GM12878 (cell line): ENCODE results near the gene ST7. TPM values are rescaled to one million over a fixed set of nuclear protein-coding genes. Genes with fewer than 3 reads are reported as not detected.

Experiments
- ATAC-seq: fragments of 200-7000 bp; cut with Tn5 transposase; 3 replicates; pipeline ENCODE4 v1.9.1; 2020; ENCODE audit warnings: mild to moderate bottlenecking, moderate library complexity
- BruUV-seq: library from RNA; stranded (reverse); fragments of 400-500 nt; replicated peaks from 2 replicates; lab custom pipeline; 2021; lab: Mats Ljungman, UMichigan
- CTCF ChIA-PET: fragments of 300-600 bp; sonication (Branson Sonifier 250); formaldehyde crosslinking; extraction: SDS; loops from one replicate; lab custom pipeline; 2021; ENCODE audit warnings: inconsistent platforms; lab: Yijun Ruan, JAX
- POLR2A ChIA-PET: fragments of 350-600 bp; formaldehyde crosslinking; extraction: SDS; loops from one replicate; lab custom pipeline; 2021; ENCODE audit warnings: inconsistent platforms; lab: Charles Lee
- RAD21 ChIA-PET: fragments of 300-600 bp; sonication (Branson Sonifier 250); formaldehyde crosslinking; loops from one replicate; lab custom pipeline; 2023; ENCODE audit warnings: antibody characterized with exemption; ENCODE audit not compliant: unreplicated experiment; lab: Charles Lee
- SMC1A ChIA-PET: fragments of 300-600 bp; sonication (Branson Sonifier 250); formaldehyde crosslinking; loops from one replicate; lab custom pipeline; 2023; ENCODE audit not compliant: unreplicated experiment, uncharacterized antibody; lab: Charles Lee
- DNase-seq: peaks from one replicate; pipeline ENCODE4 v3.0.0-alpha.2; 2011; ENCODE audit warnings: low read depth, low spot score
- FAIRE-seq: peaks from 3 replicates; lab custom pipeline; 2011; peaks lifted over from hg19 to GRCh38; lab: Jason Lieb, UNC
- H2AFZ ChIP-seq: 2 replicates; pipeline ENCODE4 v1.6.0; 2011; ENCODE audit warnings: low read depth, low read length, control low read depth; ENCODE audit not compliant: control insufficient read depth
- H3K27ac ChIP-seq: 2 replicates; pipeline ENCODE4 v1.5.1; 2011; ENCODE audit warnings: control low read depth; ENCODE audit not compliant: control insufficient read depth, insufficient read depth
- H3K27me3 ChIP-seq, 2 experiments: replicated peaks in 1 of 2; 2 replicates each; pipeline versions ENCODE4 v1.6.0 to v1.6.1; 2011; ENCODE audit warnings: low read length in 1 of 2; ENCODE audit not compliant: control insufficient read depth in 2 of 2, insufficient read depth in 2 of 2
- H3K36me3 ChIP-seq, 2 experiments: 2 replicates each; pipeline ENCODE4 v1.5.1; 2011; ENCODE audit warnings: low read length in 1 of 2; ENCODE audit not compliant: control insufficient read depth in 2 of 2, insufficient read depth in 2 of 2
- H3K4me1 ChIP-seq: 2 replicates; pipeline ENCODE4 v1.6.1; 2011; ENCODE audit warnings: mild to moderate bottlenecking, low read length, moderate library complexity, mixed read lengths; ENCODE audit not compliant: control insufficient read depth, insufficient read depth
- H3K4me2 ChIP-seq: 2 replicates; pipeline ENCODE4 v1.6.0; 2011; ENCODE audit warnings: control low read depth; ENCODE audit not compliant: control insufficient read depth, insufficient read depth
- H3K4me3 ChIP-seq: fragments of 200-600 bp; sonication (generic); 2 replicates; pipeline ENCODE4 v1.5.1; 2016
- H3K79me2 ChIP-seq: 2 replicates; pipeline ENCODE4 v1.6.0; 2011; ENCODE audit warnings: low read length; ENCODE audit not compliant: control insufficient read depth, insufficient read depth
- H3K9ac ChIP-seq: 2 replicates; pipeline ENCODE4 v1.8.0; 2011; ENCODE audit warnings: low read length, control low read depth, mixed read lengths; ENCODE audit not compliant: control insufficient read depth, insufficient read depth
- H3K9me3 ChIP-seq: replicated peaks from 3 replicates; pipeline ENCODE4 v1.5.1; 2011; ENCODE audit warnings: mild to moderate bottlenecking, low read length; ENCODE audit not compliant: control insufficient read depth, insufficient read depth
- H4K20me1 ChIP-seq: 2 replicates; pipeline ENCODE4 v1.6.0; 2011; ENCODE audit not compliant: control insufficient read depth, insufficient read depth
- BHLHE40 ChIP-seq, 2 experiments: fragments of 450-650 bp in 1 of 2; IDR thresholded peaks; 2 replicates each; pipeline ENCODE4 v1.6.1; 2011 to 2017; ENCODE audit warnings: low read depth in 2 of 2, borderline replicate concordance in 1 of 2, improper control_type of control experiment in 1 of 2, low read length in 1 of 2, mild to moderate bottlenecking in 1 of 2
- CBFB ChIP-seq: IDR thresholded peaks from 2 replicates; pipeline ENCODE4 v1.6.1; 2016; ENCODE audit warnings: antibody characterized with exemption, low read depth
- EED ChIP-seq: sonication (generic); IDR thresholded peaks from 2 replicates; pipeline ENCODE4 v1.6.1; 2016; ENCODE audit warnings: antibody characterized with exemption, low read depth
- EGR1 ChIP-seq, 2 experiments: IDR thresholded peaks; 1 replicate in 1 of 2; 2 replicates in 1 of 2; pipeline ENCODE4 v1.6.1; 2011 to 2012; ENCODE audit warnings: low read depth in 2 of 2, low read length in 2 of 2, borderline replicate concordance in 1 of 2, mild to moderate bottlenecking in 1 of 2, moderate library complexity in 1 of 2
- HSF1 ChIP-seq: fragments of 150-350 bp; IDR thresholded peaks from 2 replicates; pipeline ENCODE4 v1.6.1; 2014; ENCODE audit warnings: mild to moderate bottlenecking, low read depth, low read length
- POU2F2 ChIP-seq: IDR thresholded peaks from 3 replicates; pipeline ENCODE4 v1.6.1; 2011; ENCODE audit warnings: low read depth, mild to moderate bottlenecking, low read length, borderline replicate concordance
- RAD21 ChIP-seq: IDR thresholded peaks from 2 replicates; pipeline ENCODE4 v1.6.1; 2011; ENCODE audit warnings: mild to moderate bottlenecking, low read depth, low read length, moderate library complexity; ENCODE audit not compliant: insufficient read depth
- SIN3A ChIP-seq: IDR thresholded peaks from 2 replicates; pipeline ENCODE4 v1.6.1; 2012; ENCODE audit warnings: low read depth, low read length, improper control_type of control experiment
- YY1 ChIP-seq: IDR thresholded peaks from 2 replicates; pipeline ENCODE4 v1.6.1; 2011; ENCODE audit warnings: low read depth, mild to moderate bottlenecking, low read length
- WGBS: methylation state at CpG from one replicate; pipeline ENCODE4 v1.1.6; 2016; ENCODE audit warnings: low lambda C conversion rate; ENCODE audit not compliant: insufficient replicate concordance, insufficient coverage; ENCODE audit errors: missing lambda C conversion rate; 5-methylcytosine and 5-hydroxymethylcytosine counted together
- in situ Hi-C: fragments of 300-500 bp; cut with MboI; formaldehyde crosslinking; loops from 9 replicates; pipeline ENCODE4 v1.14.3; 2018; ENCODE audit warnings: mixed read lengths
- intact Hi-C: fragments of 100-400 bp; cut with micrococcal nuclease; formaldehyde crosslinking; loops from one replicate; pipeline ENCODE4 v1.14.2; 2022; ENCODE audit not compliant: unreplicated experiment
- polyA plus RNA-seq, 11 experiments: library from polyadenylated mRNA; depleted of rRNA in 4 of 11; unstranded in 6 of 11; stranded (reverse) in 5 of 11; fragments of >200 nt; fragmentation: Nextera tagmentation in 4 of 11; fragmentation: Illumina TruSeq in 1 of 11; extraction: Ambion mirVana in 4 of 11; extraction: Trizol in 1 of 11; gene quantifications; 1 replicate in 1 of 11; 2 replicates in 10 of 11; pipeline versions ENCODE4 v1.2.1 to v1.2.3, GENCODE V29; 2011 to 2016; ENCODE audit warnings: inconsistent platforms in 2 of 11, missing spikeins in 2 of 11, low read depth in 1 of 11
- total RNA-seq, 4 experiments: library from RNA; depleted of rRNA in 3 of 4; stranded (reverse); fragments of >200 nt in 3 of 4; fragmentation: Illumina TruSeq in 1 of 4; extraction: Trizol in 1 of 4; gene quantifications; 2 replicates each; pipeline versions ENCODE4 v1.2.1 to v1.2.3, GENCODE V29; 2013 to 2021
- TF ChIP-seq, protein P1 (sequence below): fragments of 450-650 bp; IDR thresholded peaks from 2 replicates; pipeline ENCODE4 v1.6.1; 2017; ENCODE audit warnings: low read depth, mild to moderate bottlenecking, moderate library complexity

The ST7 gene
- total and polyA plus RNA-seq, 10 of the 15 experiments (the other 5 are each of a cell fraction or from before 2014, with no cell fraction given), result 27.7 to 76.4 (median 53.6) TPM

DNA sequence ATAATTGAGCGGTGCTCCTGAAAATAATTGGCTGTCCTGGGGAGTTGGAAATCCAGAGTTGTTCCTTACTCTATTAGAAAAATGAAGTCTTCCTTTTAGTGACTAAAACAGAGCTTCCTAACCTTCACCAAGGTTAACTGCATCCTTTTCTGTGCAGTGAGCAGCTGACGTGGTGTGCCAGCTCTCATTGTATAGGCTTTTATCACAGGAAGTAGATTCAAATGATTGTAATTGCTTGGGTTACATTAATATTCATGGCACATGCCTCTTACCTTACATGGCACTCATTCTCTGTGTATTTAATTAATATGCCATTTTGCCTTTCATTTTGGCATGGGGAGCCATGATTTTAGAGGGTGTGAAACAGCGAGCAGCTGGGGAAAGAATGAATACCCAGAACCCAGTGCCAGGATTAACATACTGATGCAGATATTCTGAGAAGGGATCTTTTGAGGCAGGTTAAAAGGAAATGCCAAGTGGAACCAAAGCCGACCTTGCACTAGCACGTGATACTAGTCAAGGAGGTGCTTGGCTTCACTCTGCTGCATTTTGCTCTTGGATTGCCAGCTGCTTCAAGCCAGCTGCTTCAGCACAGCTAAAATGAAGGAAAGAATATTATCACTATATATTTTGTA lies 115.3 kb downstream of the ST7 start:
- Histone ChIP-seq H3K9ac (no peak overlapping the region), H2AFZ (no peak overlapping the region), H3K4me3 (no peak overlapping the region), H3K4me1 (peaks cover 18% of the 10 kb centered on the region), H3K27me3 (no peaks in the 10 kb centered on the region), H3K27ac (no peak overlapping the region), H3K79me2 (peaks cover 46% of the 10 kb centered on the region)
- WGBS, result 78% methylated on average over 5 of the region's 5 CpGs
- ATAC-seq, result peak; percentile 61
- TF ChIP-seq SIN3A, result no peak
- no peak for TF ChIP-seq RAD21
- no peak for TF ChIP-seq POU2F2
- TF ChIP-seq BHLHE40 (IDR thresholded peaks at IDR 0.05; ENCODE audit: borderline replicate concordance in 1 of 2, low read depth in 2 of 2, low read length in 1 of 2), result peak in 1 of 2 experiments; percentile 23; a peak in 1 of 4 replicates
- TF ChIP-seq, all 136 proteins: peak for 1
- peaks cover 0 to 4% of the 10 kb centered on the region in 2 experiments; a peak in 2 of 4 replicates for H3K36me3 ChIP-seq
- no peak for DNase-seq
- no peaks in the 10 kb centered on the region for H4K20me1 ChIP-seq
- SMC1A ChIA-PET, result interaction anchor here (1.2 to 6.4 kb wide), 16 partner anchors 10 to 108 kb away, joined by 3 to 48 read pairs (median 6); no protein-coding TSS in a partner anchor
- no peak overlapping the region for H3K4me2 ChIP-seq
- RAD21 ChIA-PET, result interaction anchor here (1.0 to 2.3 kb wide), 11 partner anchors 10 to 98 kb away, joined by 3 to 13 read pairs (median 4); no protein-coding TSS in a partner anchor
- intact Hi-C loops (no loop called here), in situ Hi-C loops (no loop called here)
- no TSS peak for BruUV-seq
- CTCF ChIA-PET, result interaction anchor here (0.9 to 2.5 kb wide), 12 partner anchors 10 to 83 kb away, joined by 3 to 12 read pairs (median 5); no protein-coding TSS in a partner anchor
- POLR2A ChIA-PET, result interaction anchor here (1.1 to 1.6 kb wide), 7 partner anchors 9 to 57 kb away, joined by 3 to 10 read pairs (median 4); no protein-coding TSS in a partner anchor
- FAIRE-seq, result no peak
- H3K9me3 ChIP-seq, result no peaks in the 10 kb centered on the region; the same call in 1 of the 3 replicates

GRCh38 chr7:117069379-117069778 lies 116.1 kb downstream of the ST7 start:
- no peaks in the 10 kb centered on the region for H4K20me1 ChIP-seq
- H3K27ac ChIP-seq, result no peak overlapping the region
- no TSS peak for BruUV-seq
- RAD21 ChIA-PET, result interaction anchor here (0.9 to 2.2 kb wide), 12 partner anchors 9 to 98 kb away, joined by 3 to 13 read pairs (median 4); no protein-coding TSS in a partner anchor
- ATAC-seq, result peak; percentile 68
- peaks cover 0 to 4% of the 10 kb centered on the region in 2 experiments; a peak in 1 of 4 replicates for H3K36me3 ChIP-seq
- no peak overlapping the region for H2AFZ ChIP-seq
- 94% methylated on average over 1 of the region's 1 CpG for WGBS
- FAIRE-seq, result no peak
- CTCF ChIA-PET, result interaction anchor here (0.8 to 2.5 kb wide), 13 partner anchors 9 to 140 kb away, joined by 3 to 12 read pairs (median 4); no protein-coding TSS in a partner anchor
- DNase-seq, result peak; percentile 35
- SMC1A ChIA-PET, result interaction anchor here (1.1 to 6.4 kb wide), 17 partner anchors 9 to 109 kb away, joined by 3 to 48 read pairs (median 6); no protein-coding TSS in a partner anchor
- H3K4me1 ChIP-seq, result peaks cover 18% of the 10 kb centered on the region
- POLR2A ChIA-PET, result interaction anchor here (0.6 to 1.6 kb wide), 11 partner anchors 9 to 137 kb away, joined by 3 to 10 read pairs (median 4); no protein-coding TSS in a partner anchor
- no peaks in the 10 kb centered on the region for H3K27me3 ChIP-seq
- no peak overlapping the region for H3K4me2 ChIP-seq
- peaks cover 44% of the 10 kb centered on the region for H3K79me2 ChIP-seq
- H3K9ac ChIP-seq, result no peak overlapping the region
- in situ Hi-C loops (no loop called here), intact Hi-C loops (no loop called here)
- no peak overlapping the region for H3K4me3 ChIP-seq
- H3K9me3 ChIP-seq, result no peaks in the 10 kb centered on the region; the same call in 1 of the 3 replicates
- no peak for TF ChIP-seq EED
- TF ChIP-seq HSF1, result no peak
- no peak for TF ChIP-seq EGR1 (IDR thresholded peaks at IDR 0.05; ENCODE audit: borderline replicate concordance in 1 of 2, low read depth in 2 of 2, low read length in 2 of 2)
- TF ChIP-seq, protein P1, sequence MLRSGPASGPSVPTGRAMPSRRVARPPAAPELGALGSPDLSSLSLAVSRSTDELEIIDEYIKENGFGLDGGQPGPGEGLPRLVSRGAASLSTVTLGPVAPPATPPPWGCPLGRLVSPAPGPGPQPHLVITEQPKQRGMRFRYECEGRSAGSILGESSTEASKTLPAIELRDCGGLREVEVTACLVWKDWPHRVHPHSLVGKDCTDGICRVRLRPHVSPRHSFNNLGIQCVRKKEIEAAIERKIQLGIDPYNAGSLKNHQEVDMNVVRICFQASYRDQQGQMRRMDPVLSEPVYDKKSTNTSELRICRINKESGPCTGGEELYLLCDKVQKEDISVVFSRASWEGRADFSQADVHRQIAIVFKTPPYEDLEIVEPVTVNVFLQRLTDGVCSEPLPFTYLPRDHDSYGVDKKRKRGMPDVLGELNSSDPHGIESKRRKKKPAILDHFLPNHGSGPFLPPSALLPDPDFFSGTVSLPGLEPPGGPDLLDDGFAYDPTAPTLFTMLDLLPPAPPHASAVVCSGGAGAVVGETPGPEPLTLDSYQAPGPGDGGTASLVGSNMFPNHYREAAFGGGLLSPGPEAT, result peak; percentile 72
- TF ChIP-seq YY1, result no peak
- no peak for TF ChIP-seq CBFB
